NCI-H526 treated with DMSO at 0.1 percent for 48 hours (cell line): ENCODE measurements around the gene C2CD2.

ENCODE experiments used
- DNase-seq: peaks from one replicate; lab custom pipeline; 2025; lab: John Stamatoyannopoulos, UW

The C2CD2 gene

GRCh38 chr21:41932576-41933312, 21.1 kb downstream of the C2CD2 start:
- no peak for DNase-seq

- no peak for DNase-seq
Observed at GRCh38 chr21:41932191-41932575, 21.6 kb downstream of the C2CD2 start.

- no peak for DNase-seq
Observed at GRCh38 chr21:41931041-41931451, 22.8 kb downstream of the C2CD2 start.

GRCh38 chr21:41929248-41929647, 24.6 kb downstream of the C2CD2 start:
- DNase-seq: no peak

GRCh38 chr21:41928621-41929220, 25.1 kb downstream of the C2CD2 start:
- no peak for DNase-seq

GRCh38 chr21:41927727-41928409, 25.9 kb downstream of the C2CD2 start:
- DNase-seq: no peak

GRCh38 chr21:41926807-41927171, 27.0 kb downstream of the C2CD2 start:
- no peak for DNase-seq

GRCh38 chr21:41926117-41926806, 27.6 kb downstream of the C2CD2 start:
- no peak for DNase-seq

- no peak for DNase-seq
Observed at GRCh38 chr21:41925767-41926116, 28.1 kb downstream of the C2CD2 start.

- no peak for DNase-seq
Observed at GRCh38 chr21:41924368-41924754, 29.5 kb downstream of the C2CD2 start.

- no peak for DNase-seq
Observed at GRCh38 chr21:41923631-41924367, 30.0 kb downstream of the C2CD2 start.

GRCh38 chr21:41923186-41923585, 30.6 kb downstream of the C2CD2 start:
- DNase-seq: no peak

- DNase-seq: no peak
Observed at GRCh38 chr21:41921021-41921420, 32.8 kb downstream of the C2CD2 start.

- DNase-seq: no peak
Observed at GRCh38 chr21:41920476-41920875, 33.3 kb downstream of the C2CD2 start.

GRCh38 chr21:41919666-41920398, 34.0 kb downstream of the C2CD2 start:
- DNase-seq: no peak

GRCh38 chr21:41918561-41919358, 35.1 kb downstream of the C2CD2 start:
- no peak for DNase-seq

- no peak for DNase-seq
Observed at GRCh38 chr21:41917531-41917930, 36.3 kb downstream of the C2CD2 start.

GRCh38 chr21:41916888-41917433, 36.9 kb downstream of the C2CD2 start:
- no peak for DNase-seq

GRCh38 chr21:41914965-41915364, 38.9 kb downstream of the C2CD2 start:
- no peak for DNase-seq

GRCh38 chr21:41914358-41914757, 39.5 kb downstream of the C2CD2 start:
- DNase-seq: no peak
